ENCODE measurements around the gene TOX2. TPM values are rescaled to one million over a fixed set of nuclear protein-coding genes. Genes with fewer than 3 reads are reported as not detected.

TOX2 gene
- total RNA-seq, 1 donor from 2014 or later: 2.8 TPM

GRCh38 chr20:43992885-43993284 lies 78.2 kb downstream of the TOX2 start:
- no peak for TF ChIP-seq CTCF (IDR thresholded peaks at IDR 0.05; ENCODE audit: unreplicated experiment)
- Mint-ChIP-seq H3K4me1 (ENCODE audit: low read depth) (no peaks in the 10 kb centered on the region), H3K36me3 (ENCODE audit: insufficient read depth) (no peaks in the 10 kb centered on the region)

GRCh38 chr20:43993560-43993959 lies 78.9 kb downstream of the TOX2 start:
- Mint-ChIP-seq H3K4me3 (ENCODE audit: low read depth) (no peak overlapping the region), H3K27ac (no peak overlapping the region), H3K36me3 (ENCODE audit: insufficient read depth) (no peaks in the 10 kb centered on the region), H3K9me3 (ENCODE audit: low read depth) (no peaks in the 10 kb centered on the region), H3K27me3 (peaks cover 3% of the 10 kb centered on the region), H3K4me1 (ENCODE audit: low read depth) (no peaks in the 10 kb centered on the region)
- DNase-seq (ENCODE audit: low spot score, unreplicated experiment): no peak
- TF ChIP-seq CTCF (IDR thresholded peaks at IDR 0.05; ENCODE audit: unreplicated experiment): no peak

More at GRCh38 chr20:43992885-43993284, 78.2 kb downstream of the TOX2 start:
- no peak overlapping the region for H3K4me3 Mint-ChIP-seq (ENCODE audit: low read depth)
- H3K27me3 Mint-ChIP-seq: peaks cover 3% of the 10 kb centered on the region
- H3K9me3 Mint-ChIP-seq (ENCODE audit: low read depth): no peaks in the 10 kb centered on the region
- DNase-seq (ENCODE audit: low spot score, unreplicated experiment): no peak
- H3K27ac Mint-ChIP-seq: no peak overlapping the region

GRCh38 chr20:43994486-43995100 lies 79.9 kb downstream of the TOX2 start:
- no peak overlapping the region for H3K27ac Mint-ChIP-seq
- DNase-seq (ENCODE audit: low spot score, unreplicated experiment): no peak
- no peaks in the 10 kb centered on the region for H3K36me3 Mint-ChIP-seq (ENCODE audit: insufficient read depth)
- H3K27me3 Mint-ChIP-seq: peaks cover 3% of the 10 kb centered on the region
- no peaks in the 10 kb centered on the region for H3K9me3 Mint-ChIP-seq (ENCODE audit: low read depth)
- no peak overlapping the region for H3K4me3 Mint-ChIP-seq (ENCODE audit: low read depth)
- no peaks in the 10 kb centered on the region for H3K4me1 Mint-ChIP-seq (ENCODE audit: low read depth)
- TF ChIP-seq CTCF (IDR thresholded peaks at IDR 0.05; ENCODE audit: unreplicated experiment): no peak

GRCh38 chr20:43995645-43996044 lies 81.0 kb downstream of the TOX2 start:
- Mint-ChIP-seq H3K27ac (no peak overlapping the region), H3K9me3 (ENCODE audit: low read depth) (no peaks in the 10 kb centered on the region), H3K4me3 (ENCODE audit: low read depth) (no peak overlapping the region), H3K27me3 (peaks cover 3% of the 10 kb centered on the region), H3K4me1 (ENCODE audit: low read depth) (no peaks in the 10 kb centered on the region), H3K36me3 (ENCODE audit: insufficient read depth) (no peaks in the 10 kb centered on the region)
- TF ChIP-seq CTCF (IDR thresholded peaks at IDR 0.05; ENCODE audit: unreplicated experiment): no peak
- no peak for DNase-seq (ENCODE audit: low spot score, unreplicated experiment)

GRCh38 chr20:43996240-43996930 lies 81.7 kb downstream of the TOX2 start:
- H3K4me3 Mint-ChIP-seq (ENCODE audit: low read depth): no peak overlapping the region
- no peak for DNase-seq (ENCODE audit: low spot score, unreplicated experiment)
- no peak for TF ChIP-seq CTCF (IDR thresholded peaks at IDR 0.05; ENCODE audit: unreplicated experiment)
- H3K36me3 Mint-ChIP-seq (ENCODE audit: insufficient read depth): no peaks in the 10 kb centered on the region
- H3K9me3 Mint-ChIP-seq (ENCODE audit: low read depth): no peaks in the 10 kb centered on the region
- no peaks in the 10 kb centered on the region for H3K4me1 Mint-ChIP-seq (ENCODE audit: low read depth)
- no peak overlapping the region for H3K27ac Mint-ChIP-seq
- H3K27me3 Mint-ChIP-seq: peaks cover 3% of the 10 kb centered on the region

Data from progenitor cell of endocrine pancreas (in vitro differentiated cells).